Activated naive CD4-positive, alpha-beta T cell treated with anti-CD3 and anti-CD28 coated beads, Interleukin-2, amount 50 U/mL, for 72 hours (primary cell): ENCODE data around the gene NFIX. TPM values are rescaled to one million over a fixed set of nuclear protein-coding genes. Genes with fewer than 3 reads are reported as not detected.
A peak's percentile ranks its signal among the peaks of the same experiment; 100 is the strongest.

Experiments used
- ATAC-seq, 2 donors: fragments of 150-1000 bp; cut with Tn5 transposase; 2 replicates each; pipeline ENCODE4 v1.10.0; 2021; ENCODE audit warnings: mild to moderate bottlenecking in 2 of 2, moderate library complexity in 2 of 2
- DNase-seq, 2 donors: peaks; one replicate each; pipeline ENCODE4 v3.0.0; 2021 to 2022; ENCODE audit warnings: low spot score in 2 of 2
- H3K27ac Mint-ChIP-seq, 2 donors: one replicate each; pipeline ENCODE4 v1.8.0; 2022; ENCODE audit warnings: mild to moderate bottlenecking in 2 of 2, mixed read lengths in 2 of 2
- H3K36me3 Mint-ChIP-seq, 2 donors: one replicate each; pipeline ENCODE4 v1.8.0; 2022; ENCODE audit warnings: mixed read lengths in 2 of 2
- H3K9me3 Mint-ChIP-seq, 2 donors: one replicate each; pipeline ENCODE4 v1.8.0; 2022; ENCODE audit warnings: mixed read lengths in 2 of 2
- total RNA-seq, 2 donors: library from RNA; stranded (reverse); gene quantifications; one replicate each; pipeline ENCODE4 v1.2.3, GENCODE V29; 2022

The NFIX gene
- total RNA-seq, 2 donors from 2014 or later, result 1.8 to 5.4 TPM

DNA sequence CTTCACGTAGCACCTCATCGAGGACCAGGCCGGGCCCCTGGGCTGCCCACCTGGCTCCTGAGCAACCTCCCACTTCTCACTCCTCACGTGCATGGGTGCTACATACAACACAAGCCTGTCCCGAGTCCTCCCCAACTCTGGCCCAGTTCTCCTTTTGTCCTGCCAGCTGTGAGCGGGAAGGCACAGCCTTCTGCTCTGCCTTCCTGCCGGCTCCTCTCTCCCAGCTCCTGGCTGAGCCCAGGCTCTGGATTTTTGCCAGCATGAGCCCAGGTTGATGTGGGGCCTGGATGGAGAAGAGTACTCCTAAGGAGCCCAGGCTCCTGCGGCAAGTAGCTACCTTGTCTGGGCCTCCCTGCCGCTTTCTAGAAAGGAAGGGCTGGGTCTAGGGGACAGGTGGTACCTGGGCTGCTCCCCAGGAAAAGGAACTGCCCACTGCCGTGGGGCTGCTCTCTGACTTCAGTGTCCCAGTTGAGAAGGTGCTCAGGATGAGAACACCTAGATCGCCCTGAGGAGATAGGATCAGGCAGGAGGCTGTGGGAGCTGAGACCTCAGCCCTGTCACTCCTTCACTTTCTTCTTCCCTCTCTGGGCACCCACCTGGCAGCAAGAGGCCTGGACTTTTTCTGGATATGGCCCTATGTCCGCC is 83.7 kb downstream of the NFIX start:
- Mint-ChIP-seq H3K9me3 (no peaks in the 10 kb centered on the region), H3K27ac (no peak overlapping the region), H3K36me3 (no peaks in the 10 kb centered on the region)
- no peak for ATAC-seq
- DNase-seq, result no peak

GRCh38 chr19:13079542-13079986 is 84.3 kb downstream of the NFIX start:
- Mint-ChIP-seq H3K27ac (no peak overlapping the region), H3K36me3 (no peaks in the 10 kb centered on the region), H3K9me3 (no peaks in the 10 kb centered on the region)
- ATAC-seq (no peak), DNase-seq (no peak)

- no peak for ATAC-seq
- H3K27ac Mint-ChIP-seq, result no peak overlapping the region
- H3K36me3 Mint-ChIP-seq, result no peaks in the 10 kb centered on the region
- no peaks in the 10 kb centered on the region for H3K9me3 Mint-ChIP-seq
- DNase-seq, result no peak
Measured at GRCh38 chr19:13082192-13083007, 87.1 kb downstream of the NFIX start.

DNA sequence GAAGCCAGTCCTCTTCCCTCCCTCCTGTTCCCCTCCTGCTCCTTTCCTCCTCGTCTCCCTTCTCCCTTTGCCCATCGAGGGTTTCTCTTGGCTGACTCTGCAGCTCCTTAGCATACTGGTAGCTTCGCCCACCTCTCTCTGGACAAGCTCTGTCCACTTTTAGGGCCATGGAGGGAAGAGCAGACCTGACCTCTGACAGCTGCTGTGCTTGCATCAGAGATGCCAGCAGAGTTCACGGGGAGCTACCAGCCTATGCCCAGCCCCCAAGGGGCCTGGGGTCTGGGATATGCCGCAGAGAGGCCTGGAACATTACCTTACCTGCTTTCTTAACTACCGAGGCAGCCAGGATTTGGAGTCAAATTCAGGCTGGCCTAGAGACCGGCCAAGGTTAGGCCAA is 87.7 kb downstream of the NFIX start:
- Mint-ChIP-seq H3K27ac (peak overlapping the region in 1 of 2 donors; percentile 17), H3K36me3 (no peaks in the 10 kb centered on the region), H3K9me3 (no peaks in the 10 kb centered on the region)
- DNase-seq, result no peak
- no peak for ATAC-seq

DNA sequence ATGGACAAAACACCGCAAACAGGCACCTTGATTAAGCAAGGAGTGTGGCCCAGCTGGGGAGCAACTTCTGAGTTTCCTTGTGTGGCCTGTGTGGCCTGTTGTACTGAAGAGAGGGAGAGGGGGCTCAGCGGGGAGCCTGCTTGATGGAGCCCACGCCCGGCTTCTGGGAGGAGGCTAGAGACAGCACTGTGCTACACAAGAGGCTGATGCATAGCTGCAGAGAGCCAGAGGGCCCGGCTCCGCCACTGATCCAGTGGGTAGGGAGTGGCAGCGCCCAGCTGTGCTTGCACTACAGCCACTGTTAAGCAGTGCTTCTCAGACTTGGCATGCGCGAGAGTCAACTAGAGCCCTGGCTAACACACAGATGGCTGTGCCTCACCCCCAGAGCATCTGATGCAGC is 88.4 kb downstream of the NFIX start:
- Mint-ChIP-seq H3K9me3 (no peaks in the 10 kb centered on the region), H3K27ac (no peak overlapping the region), H3K36me3 (no peaks in the 10 kb centered on the region)
- DNase-seq (no peak), ATAC-seq (no peak)

DNA sequence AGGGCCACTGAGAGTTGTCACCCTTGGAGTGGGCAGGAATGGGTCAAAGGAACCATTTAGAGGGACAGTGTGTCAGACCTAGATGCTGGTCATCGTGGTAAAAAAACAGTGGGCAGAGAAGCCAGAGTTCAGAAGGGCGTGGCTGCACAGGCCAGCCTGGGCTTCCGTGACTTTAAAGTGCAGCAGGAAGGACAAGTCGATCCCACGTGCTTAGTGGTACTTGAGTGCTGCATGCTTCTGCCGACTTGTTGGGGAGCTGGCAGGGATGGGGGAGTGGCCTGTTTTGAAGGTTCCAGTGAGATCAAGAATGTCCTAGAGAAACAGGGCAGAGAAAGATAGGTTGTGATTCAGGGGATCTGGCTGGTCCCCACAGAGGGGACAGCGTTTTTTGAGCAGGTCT is 90.4 kb downstream of the NFIX start:
- H3K9me3 Mint-ChIP-seq, result no peaks in the 10 kb centered on the region
- H3K36me3 Mint-ChIP-seq, result no peaks in the 10 kb centered on the region
- DNase-seq (no peak), ATAC-seq (no peak)
- no peak overlapping the region for H3K27ac Mint-ChIP-seq

DNA sequence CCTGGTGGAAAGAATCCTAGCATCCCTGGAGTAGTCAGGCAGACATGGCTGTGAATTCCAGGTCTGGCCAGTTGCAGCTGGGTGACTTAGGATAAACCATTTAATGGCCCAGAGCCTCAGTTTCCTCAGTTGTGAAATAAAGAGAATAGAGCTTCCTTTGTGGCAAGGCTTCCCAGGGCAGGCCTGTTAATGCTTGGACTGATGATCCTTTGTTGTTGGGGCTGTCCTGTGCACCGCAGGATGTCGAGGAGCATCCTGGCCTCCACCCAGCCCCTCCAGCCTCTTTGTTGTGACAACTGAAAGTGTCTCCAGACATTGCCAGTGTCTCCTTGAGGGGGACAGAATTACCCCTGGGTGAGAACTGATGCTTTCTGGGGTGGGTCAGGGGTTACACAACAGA is 91.1 kb downstream of the NFIX start:
- Mint-ChIP-seq H3K36me3 (no peaks in the 10 kb centered on the region), H3K9me3 (no peaks in the 10 kb centered on the region), H3K27ac (no peak overlapping the region)
- ATAC-seq (no peak), DNase-seq (no peak)

- DNase-seq, result no peak
- Mint-ChIP-seq H3K9me3 (no peaks in the 10 kb centered on the region), H3K27ac (no peak overlapping the region), H3K36me3 (no peaks in the 10 kb centered on the region)
- no peak for ATAC-seq
Measured at GRCh38 chr19:13087295-13087694, 92.0 kb downstream of the NFIX start.

DNA sequence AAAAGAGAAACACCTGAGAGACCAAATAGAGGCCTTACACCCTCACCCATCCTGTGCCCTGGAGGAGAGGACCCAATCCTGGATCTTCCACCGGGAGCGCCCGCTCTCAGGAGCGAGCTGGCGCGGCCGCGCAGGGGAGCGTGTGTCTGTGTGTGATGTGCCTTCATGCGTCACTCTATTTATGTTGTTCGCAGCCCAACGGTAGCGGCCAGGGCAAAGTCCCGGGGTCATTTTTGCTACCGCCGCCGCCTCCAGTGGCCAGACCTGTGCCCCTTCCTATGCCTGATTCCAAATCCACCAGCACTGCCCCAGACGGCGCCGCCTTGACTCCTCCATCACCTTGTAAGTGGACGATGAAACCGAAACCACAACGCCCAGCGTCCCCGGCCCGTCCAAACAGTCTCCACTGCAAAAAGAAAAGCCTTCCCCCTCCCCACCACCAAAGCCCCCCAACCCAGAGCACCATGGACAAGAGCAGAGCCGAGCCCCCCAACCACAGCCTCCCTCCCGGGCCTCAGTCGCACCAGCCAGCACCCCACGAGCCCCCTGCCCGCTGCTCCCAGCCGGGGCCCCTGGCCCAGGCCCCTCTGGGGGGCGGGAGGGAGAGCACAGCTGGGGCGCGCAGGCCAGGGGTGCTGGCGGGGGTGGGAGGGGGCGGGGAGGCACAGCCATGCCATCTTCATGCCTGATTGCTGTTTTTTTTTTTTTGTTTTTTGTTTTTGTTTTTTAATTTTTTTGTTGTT is 92.7 kb downstream of the NFIX start:
- Mint-ChIP-seq H3K27ac (no peak overlapping the region), H3K9me3 (no peaks in the 10 kb centered on the region), H3K36me3 (no peaks in the 10 kb centered on the region)
- ATAC-seq, result no peak
- no peak for DNase-seq

- Mint-ChIP-seq H3K9me3 (no peaks in the 10 kb centered on the region), H3K27ac (no peak overlapping the region), H3K36me3 (no peaks in the 10 kb centered on the region)
- DNase-seq (peak in 1 of 2 donors; percentile 30), ATAC-seq (peak in 1 of 2 donors; percentile 61)
Measured at GRCh38 chr19:13089139-13089856, 94.0 kb downstream of the NFIX start.

DNA sequence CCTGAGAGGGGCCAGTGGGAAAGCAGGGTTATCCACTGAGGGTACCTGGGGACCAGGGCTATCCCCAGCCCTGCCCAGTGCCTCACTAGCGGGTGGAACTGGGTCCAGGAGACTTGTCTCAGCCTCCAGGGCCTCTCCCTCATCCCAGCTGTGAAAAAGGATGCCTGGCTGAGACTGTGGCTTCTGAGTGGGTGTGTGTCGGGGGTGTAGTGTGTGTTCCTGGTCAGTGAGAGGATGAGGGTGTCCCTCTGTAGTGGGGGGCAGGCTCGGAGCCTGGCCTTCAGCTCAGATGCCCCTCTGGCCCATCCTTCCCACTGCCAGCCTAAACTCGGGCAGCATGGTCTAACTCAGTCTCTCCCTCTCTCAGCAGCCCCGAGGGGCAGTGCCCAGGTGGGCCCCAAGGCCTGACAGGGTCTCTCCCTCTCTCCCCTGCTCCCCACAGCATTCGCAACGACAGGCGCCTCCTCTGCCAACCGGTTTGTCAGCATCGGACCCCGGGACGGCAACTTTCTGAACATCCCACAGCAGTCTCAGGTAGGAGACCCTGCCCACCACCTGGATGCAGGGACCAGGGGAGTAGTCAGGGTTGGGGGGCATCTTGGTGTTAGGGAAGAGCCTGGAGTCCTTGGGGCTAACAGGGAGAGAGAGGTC is 94.7 kb downstream of the NFIX start:
- peak overlapping the region in 1 of 2 donors; percentile 89 for H3K27ac Mint-ChIP-seq
- ATAC-seq (no peak), DNase-seq (no peak)
- H3K36me3 Mint-ChIP-seq, result no peaks in the 10 kb centered on the region
- H3K9me3 Mint-ChIP-seq, result no peaks in the 10 kb centered on the region

DNA sequence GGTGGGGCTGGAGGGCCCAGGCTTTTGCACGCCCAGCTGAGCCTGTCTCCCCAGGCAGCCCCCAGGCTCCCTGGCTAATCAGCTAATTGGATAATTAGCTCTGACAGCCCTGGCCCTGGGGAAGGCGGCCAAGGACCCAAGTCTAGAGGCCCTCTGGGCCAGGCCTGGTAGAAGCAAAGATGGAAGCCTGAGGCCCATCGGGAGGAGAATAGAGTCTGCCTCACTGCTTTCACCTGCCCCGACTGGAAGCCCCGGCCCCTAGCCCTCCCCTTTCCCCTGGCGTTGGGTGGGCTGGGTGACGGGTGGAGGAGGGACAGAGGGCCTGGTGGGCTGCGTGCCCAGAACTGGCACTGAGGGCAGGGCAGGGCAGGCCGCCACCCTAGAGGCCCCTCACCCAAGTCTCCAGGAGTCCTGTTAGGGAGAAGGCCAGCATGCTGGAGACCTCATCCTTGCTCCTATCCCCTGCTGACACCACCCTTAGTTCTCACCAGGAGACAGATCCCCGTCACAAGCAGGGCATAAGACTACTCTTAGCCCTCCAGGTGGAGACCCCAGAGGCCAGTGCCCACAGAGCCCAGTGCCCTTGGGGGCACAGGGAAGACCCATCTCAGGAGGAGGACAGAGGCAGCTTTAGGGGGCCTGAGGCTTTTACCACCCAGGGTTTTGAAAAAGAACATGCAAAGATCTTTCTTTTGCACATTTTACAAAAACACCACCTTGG is 95.4 kb downstream of the NFIX start:
- no peaks in the 10 kb centered on the region for H3K9me3 Mint-ChIP-seq
- ATAC-seq, result no peak
- no peaks in the 10 kb centered on the region for H3K36me3 Mint-ChIP-seq
- H3K27ac Mint-ChIP-seq, result no peak overlapping the region
- DNase-seq, result no peak

GRCh38 chr19:13091400-13092157 is 96.3 kb downstream of the NFIX start:
- DNase-seq, result no peak

DNA sequence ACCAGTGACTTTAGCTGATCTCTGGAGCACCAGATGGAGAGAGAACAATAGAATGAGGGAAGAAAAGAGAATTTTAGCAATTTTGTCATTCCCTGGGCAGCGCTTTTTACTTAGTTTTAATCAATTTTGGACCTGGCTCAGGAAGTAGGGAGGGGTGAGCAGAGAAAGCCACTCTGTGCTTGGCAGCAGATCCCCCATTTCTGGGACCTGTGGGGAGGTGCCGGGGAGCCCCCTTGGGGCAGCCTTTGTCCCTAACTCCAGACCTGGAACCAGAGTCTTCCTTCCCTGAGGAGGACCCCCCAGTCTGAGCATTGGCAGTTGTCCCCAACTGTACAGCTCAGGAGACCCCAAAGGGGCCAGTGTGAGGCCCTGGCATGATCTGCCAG is 96.9 kb downstream of the NFIX start:
- no peak for DNase-seq
- no peaks in the 10 kb centered on the region for H3K36me3 Mint-ChIP-seq

More at GRCh38 chr19:13091400-13092157, 96.3 kb downstream of the NFIX start:
- ATAC-seq, result no peak
- Mint-ChIP-seq H3K36me3 (no peaks in the 10 kb centered on the region), H3K27ac (no peak overlapping the region), H3K9me3 (no peaks in the 10 kb centered on the region)

GRCh38 chr19:13092606-13093235 is 97.4 kb downstream of the NFIX start:
- DNase-seq (no peak), ATAC-seq (no peak)
- no peaks in the 10 kb centered on the region for H3K36me3 Mint-ChIP-seq
- H3K9me3 Mint-ChIP-seq, result no peaks in the 10 kb centered on the region
- no peak overlapping the region for H3K27ac Mint-ChIP-seq

More for the DNA sequence above, 96.9 kb downstream of the NFIX start:
- Mint-ChIP-seq H3K9me3 (no peaks in the 10 kb centered on the region), H3K27ac (no peak overlapping the region)
- ATAC-seq, result no peak
